ENCODE measurements around the gene SURF4.
A peak's percentile ranks its signal among the peaks of the same experiment; 100 is the strongest.
"Not testable (repeated sequence)": the region's sequence is repeated elsewhere in the genome, so short reads cannot be mapped to it uniquely, and the experiment has no call there.

The SURF4 gene

GRCh38 chr9:133329306-133330156, 46.3 kb downstream of the SURF4 start:
- H3K9me3 Mint-ChIP-seq (ENCODE audit: low read depth); H3K4me3 Mint-ChIP-seq: not testable (repeated sequence)
- H3K27ac Mint-ChIP-seq: peak overlapping the region; percentile 38

GRCh38 chr9:133327834-133328484, 47.9 kb downstream of the SURF4 start:
- H3K9me3 Mint-ChIP-seq (ENCODE audit: low read depth): no peaks in the 10 kb centered on the region
- H3K27me3 Mint-ChIP-seq: no peaks in the 10 kb centered on the region
- no peaks in the 10 kb centered on the region for H3K36me3 Mint-ChIP-seq
- no peak overlapping the region for H3K4me3 Mint-ChIP-seq
- H3K27ac Mint-ChIP-seq: peak overlapping the region; percentile 56
- peaks cover 12% of the 10 kb centered on the region for H3K4me1 Mint-ChIP-seq (ENCODE audit: low read depth)

More at GRCh38 chr9:133329306-133330156, 46.3 kb downstream of the SURF4 start:
- H3K4me1 Mint-ChIP-seq (ENCODE audit: low read depth): peaks cover 19% of the 10 kb centered on the region
- not testable (repeated sequence) for H3K36me3 Mint-ChIP-seq, H3K27me3 Mint-ChIP-seq

DNA sequence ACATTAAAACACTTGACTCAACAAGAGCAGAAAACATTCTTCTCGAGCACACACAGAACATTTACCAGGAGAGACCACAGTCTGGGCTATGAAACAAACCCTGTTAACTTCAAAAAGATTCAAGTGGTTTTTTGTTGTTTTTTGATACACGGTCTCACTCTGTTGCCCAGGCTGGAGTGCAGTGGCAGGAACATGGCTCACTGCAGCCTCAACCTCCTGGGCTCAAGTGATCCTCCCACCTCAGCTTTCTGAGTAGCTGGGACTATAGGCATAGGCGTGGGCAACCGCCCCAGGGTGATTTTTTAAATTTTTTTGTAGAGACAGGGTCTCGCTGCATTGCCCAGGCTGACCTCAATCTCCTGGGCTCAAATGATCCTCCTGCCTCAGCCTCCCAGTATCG, 48.8 kb downstream of the SURF4 start:
- peaks cover 12% of the 10 kb centered on the region for H3K4me1 Mint-ChIP-seq (ENCODE audit: low read depth)
- not testable (repeated sequence) for H3K4me3 Mint-ChIP-seq

DNA sequence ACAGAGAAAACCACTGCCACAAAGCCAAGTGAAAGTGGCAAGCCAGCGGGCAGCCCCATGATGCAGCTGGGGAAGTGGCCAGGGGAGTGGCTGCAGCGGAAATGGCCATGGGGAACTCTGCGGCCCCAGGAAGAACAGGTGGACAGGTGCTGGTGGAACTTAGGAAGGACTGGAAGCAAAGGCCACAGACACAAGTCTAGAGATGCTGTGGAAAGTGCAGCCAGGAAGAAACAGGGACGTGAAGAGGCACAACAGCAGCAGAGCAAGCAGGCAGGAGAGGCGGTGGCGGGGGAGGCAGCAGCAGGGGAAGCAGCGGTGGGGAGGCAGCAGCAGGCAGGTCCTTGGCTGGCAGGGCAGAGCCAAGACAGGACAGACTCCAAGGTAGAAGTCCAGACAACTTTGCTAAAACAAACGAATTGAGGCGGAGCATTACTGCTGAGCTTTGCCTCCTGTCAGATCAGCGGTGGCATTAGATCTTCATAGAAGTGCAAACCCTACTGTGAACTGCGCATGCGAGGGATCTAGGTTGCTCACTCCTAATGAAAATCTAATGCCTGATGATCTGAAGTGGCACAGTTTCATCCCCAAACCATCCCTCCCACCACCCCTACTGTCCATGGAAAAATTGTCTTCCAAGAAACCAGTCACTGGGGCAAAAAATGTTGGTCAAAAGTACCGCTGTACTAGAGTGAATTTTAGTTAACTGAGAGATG, 51.7 kb downstream of the SURF4 start:
- Mint-ChIP-seq H3K4me3 (no peak overlapping the region), H3K36me3 (no peaks in the 10 kb centered on the region), H3K27me3 (no peaks in the 10 kb centered on the region), H3K27ac (no peak overlapping the region), H3K9me3 (ENCODE audit: low read depth) (no peaks in the 10 kb centered on the region), H3K4me1 (ENCODE audit: low read depth) (peaks cover 7% of the 10 kb centered on the region)

More for the DNA sequence above, 48.8 kb downstream of the SURF4 start:
- not testable (repeated sequence) for H3K9me3 Mint-ChIP-seq (ENCODE audit: low read depth); H3K27ac Mint-ChIP-seq; H3K27me3 Mint-ChIP-seq; H3K36me3 Mint-ChIP-seq

- Mint-ChIP-seq H3K4me3 (no peak overlapping the region), H3K4me1 (ENCODE audit: low read depth) (peaks cover 1% of the 10 kb centered on the region), H3K27ac (no peak overlapping the region), H3K9me3 (ENCODE audit: low read depth) (no peaks in the 10 kb centered on the region), H3K36me3 (no peaks in the 10 kb centered on the region), H3K27me3 (no peaks in the 10 kb centered on the region)
Measured at GRCh38 chr9:133323211-133323610, 52.6 kb downstream of the SURF4 start.

DNA sequence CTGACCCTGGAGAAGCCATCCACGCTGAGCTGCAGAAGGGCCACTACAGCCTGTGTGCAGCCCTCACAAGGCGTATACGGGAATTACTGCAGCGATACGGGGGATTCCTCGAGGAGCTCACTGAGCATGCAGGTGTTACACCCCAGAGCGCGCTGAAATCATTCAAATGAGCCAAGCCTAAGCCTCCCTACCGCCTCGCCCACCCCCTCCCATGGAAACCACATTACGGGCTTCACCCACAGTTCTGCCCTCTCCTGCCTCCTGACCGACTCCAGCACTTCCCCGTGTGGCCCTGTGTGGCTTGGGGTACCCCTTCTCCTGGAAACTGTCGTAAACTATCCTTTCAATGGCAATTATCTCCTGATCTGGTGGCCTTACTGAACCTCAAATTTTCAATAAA, 53.2 kb downstream of the SURF4 start:
- no peak overlapping the region for H3K4me3 Mint-ChIP-seq
- H3K4me1 Mint-ChIP-seq (ENCODE audit: low read depth): peaks cover 1% of the 10 kb centered on the region
- no peaks in the 10 kb centered on the region for H3K36me3 Mint-ChIP-seq
- no peaks in the 10 kb centered on the region for H3K9me3 Mint-ChIP-seq (ENCODE audit: low read depth)
- H3K27ac Mint-ChIP-seq: no peak overlapping the region
- H3K27me3 Mint-ChIP-seq: no peaks in the 10 kb centered on the region

DNA sequence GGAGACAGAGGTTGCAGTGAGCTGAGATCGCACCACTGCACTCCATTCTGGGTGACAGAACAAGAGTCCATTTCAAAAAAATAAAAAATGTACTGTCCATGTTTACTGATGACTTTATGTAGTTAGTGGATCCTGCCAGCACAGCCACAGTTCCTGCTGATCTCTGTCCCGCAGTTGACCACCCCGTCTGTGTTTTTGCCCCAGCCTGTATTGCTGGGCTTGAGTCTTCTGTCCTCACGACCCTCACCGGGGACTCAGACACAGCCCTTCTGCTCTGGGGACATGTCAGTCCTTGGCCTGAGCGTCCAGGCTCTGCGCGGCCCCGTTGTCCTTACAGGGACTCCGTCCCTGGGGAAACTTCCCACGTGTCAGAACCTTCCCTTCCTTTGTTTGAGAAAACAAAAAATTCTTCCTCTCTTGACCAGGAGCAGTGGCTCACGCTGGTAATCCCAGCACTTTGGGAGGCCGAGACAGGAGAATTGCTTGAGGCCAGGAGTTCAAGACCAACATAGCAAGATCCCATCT, 54.4 kb downstream of the SURF4 start:
- Mint-ChIP-seq H3K4me3 (no peak overlapping the region), H3K9me3 (ENCODE audit: low read depth) (no peaks in the 10 kb centered on the region), H3K27ac (no peak overlapping the region), H3K36me3 (no peaks in the 10 kb centered on the region), H3K4me1 (ENCODE audit: low read depth) (peaks cover 1% of the 10 kb centered on the region), H3K27me3 (peaks cover 2% of the 10 kb centered on the region)

DNA sequence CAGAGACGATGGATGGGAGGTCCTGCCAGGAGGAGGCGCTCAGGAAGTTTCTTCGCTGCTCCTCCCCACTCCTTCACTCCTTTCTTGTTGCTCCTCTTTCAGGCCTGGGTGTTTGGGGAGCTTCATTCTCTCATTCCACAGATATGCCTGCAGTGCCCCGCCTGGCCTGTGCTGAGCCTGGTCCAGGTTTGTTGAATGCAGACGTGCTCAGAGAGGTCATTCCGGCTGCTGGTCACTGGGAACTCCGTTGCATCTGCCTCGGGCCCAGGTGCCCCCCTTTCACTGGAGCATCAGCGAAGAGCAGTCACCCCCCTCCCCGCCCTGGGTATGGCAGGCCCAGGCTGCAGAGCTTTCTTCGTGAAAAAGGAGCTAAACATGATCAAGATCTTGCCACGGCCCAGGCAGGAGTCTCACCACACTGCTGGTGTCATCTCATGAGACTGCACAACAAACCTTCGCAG, 55.4 kb downstream of the SURF4 start:
- Mint-ChIP-seq H3K9me3 (ENCODE audit: low read depth) (no peaks in the 10 kb centered on the region), H3K36me3 (no peaks in the 10 kb centered on the region), H3K4me3 (no peak overlapping the region), H3K4me1 (ENCODE audit: low read depth) (no peaks in the 10 kb centered on the region), H3K27ac (no peak overlapping the region), H3K27me3 (peaks cover 2% of the 10 kb centered on the region)

GRCh38 chr9:133317551-133317950, 58.3 kb downstream of the SURF4 start:
- not testable (repeated sequence) for H3K4me1 Mint-ChIP-seq (ENCODE audit: low read depth); H3K36me3 Mint-ChIP-seq; H3K27ac Mint-ChIP-seq; H3K27me3 Mint-ChIP-seq; H3K9me3 Mint-ChIP-seq (ENCODE audit: low read depth); H3K4me3 Mint-ChIP-seq

- Mint-ChIP-seq H3K9me3 (ENCODE audit: low read depth) (no peaks in the 10 kb centered on the region), H3K36me3 (no peaks in the 10 kb centered on the region)
Measured at GRCh38 chr9:133315997-133316396, 59.9 kb downstream of the SURF4 start.

More at GRCh38 chr9:133315997-133316396, 59.9 kb downstream of the SURF4 start:
- peaks cover 2% of the 10 kb centered on the region for H3K27me3 Mint-ChIP-seq
- H3K4me3 Mint-ChIP-seq: no peak overlapping the region
- H3K4me1 Mint-ChIP-seq (ENCODE audit: low read depth): no peaks in the 10 kb centered on the region
- no peak overlapping the region for H3K27ac Mint-ChIP-seq

Data from activated naive CD8-positive, alpha-beta T cell (primary cell).